Breast epithelium (tissue), 3 donors: ENCODE results near the gene FBXO15.

Experiments
- POLR2A ChIP-seq: fragments of 450-650 bp; IDR thresholded peaks from one replicate; pipeline ENCODE4 v1.6.1; 2016; ENCODE audit warnings: antibody characterized with exemption, mild to moderate bottlenecking, moderate library complexity
- POLR2AphosphoS5 ChIP-seq, 3 donors: sonication (generic); formaldehyde crosslinking; IDR thresholded peaks; one replicate each; pipeline ENCODE4 v1.6.1; 2017; ENCODE audit warnings: antibody characterized with exemption in 3 of 3
- TF ChIP-seq, protein P1 (sequence below), 3 donors: fragments of 450-650 bp; IDR thresholded peaks; one replicate each; pipeline ENCODE4 v1.5.1; 2016 to 2017; ENCODE audit warnings: antibody characterized with exemption in 3 of 3, mild to moderate bottlenecking in 3 of 3, moderate library complexity in 3 of 3

DNA sequence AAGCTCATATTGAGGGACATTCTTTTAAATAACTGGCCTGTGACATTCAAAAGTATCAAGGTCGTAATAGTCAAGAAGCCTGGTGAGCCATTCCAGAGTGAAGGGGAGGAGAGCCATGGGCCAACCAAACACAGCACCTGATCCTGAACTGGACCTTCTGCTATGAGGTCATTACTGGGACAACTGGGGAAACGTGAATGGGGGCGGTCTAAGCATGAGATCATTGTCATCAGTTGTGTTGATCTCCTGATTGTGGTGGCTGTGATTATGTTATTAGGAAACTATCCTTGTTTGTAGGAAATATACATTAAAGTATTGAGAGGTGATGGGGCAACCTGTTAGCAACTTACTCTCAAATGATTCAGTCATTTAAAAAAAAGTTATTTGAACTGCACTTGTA is 79.3 kb downstream of the FBXO15 start:
- TF ChIP-seq, protein P1, sequence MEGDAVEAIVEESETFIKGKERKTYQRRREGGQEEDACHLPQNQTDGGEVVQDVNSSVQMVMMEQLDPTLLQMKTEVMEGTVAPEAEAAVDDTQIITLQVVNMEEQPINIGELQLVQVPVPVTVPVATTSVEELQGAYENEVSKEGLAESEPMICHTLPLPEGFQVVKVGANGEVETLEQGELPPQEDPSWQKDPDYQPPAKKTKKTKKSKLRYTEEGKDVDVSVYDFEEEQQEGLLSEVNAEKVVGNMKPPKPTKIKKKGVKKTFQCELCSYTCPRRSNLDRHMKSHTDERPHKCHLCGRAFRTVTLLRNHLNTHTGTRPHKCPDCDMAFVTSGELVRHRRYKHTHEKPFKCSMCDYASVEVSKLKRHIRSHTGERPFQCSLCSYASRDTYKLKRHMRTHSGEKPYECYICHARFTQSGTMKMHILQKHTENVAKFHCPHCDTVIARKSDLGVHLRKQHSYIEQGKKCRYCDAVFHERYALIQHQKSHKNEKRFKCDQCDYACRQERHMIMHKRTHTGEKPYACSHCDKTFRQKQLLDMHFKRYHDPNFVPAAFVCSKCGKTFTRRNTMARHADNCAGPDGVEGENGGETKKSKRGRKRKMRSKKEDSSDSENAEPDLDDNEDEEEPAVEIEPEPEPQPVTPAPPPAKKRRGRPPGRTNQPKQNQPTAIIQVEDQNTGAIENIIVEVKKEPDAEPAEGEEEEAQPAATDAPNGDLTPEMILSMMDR (IDR thresholded peaks at IDR 0.05) = no peak
- no peak for TF ChIP-seq POLR2AphosphoS5 (IDR thresholded peaks at IDR 0.05)
- no peak for TF ChIP-seq POLR2A
